Breast epithelium (tissue), 4 donors: ENCODE data around the gene KCNK3. TPM values are rescaled to one million over a fixed set of nuclear protein-coding genes. Genes with fewer than 3 reads are reported as not detected.

ENCODE experiments used
- DNase-seq, 2 donors: peaks; one replicate each; pipeline ENCODE4 v3.0.0-alpha.2; 2019; ENCODE audit warnings: low spot score in 2 of 2
- H3K27ac ChIP-seq, 2 donors: fragments of 200-600 bp; sonication (generic) in 1 of 2; one replicate each; pipeline ENCODE4 v1.5.1; 2016 to 2019; ENCODE audit warnings: mild to moderate bottlenecking in 1 of 2
- H3K27me3 ChIP-seq, 2 donors: fragments of 200-600 bp; sonication (generic) in 1 of 2; one replicate each; pipeline versions ENCODE4 v1.5.1 to v1.6.0; 2017 to 2019; ENCODE audit warnings: control low read depth in 1 of 2, mild to moderate bottlenecking in 1 of 2
- H3K36me3 ChIP-seq: fragments of 200-600 bp; one replicate; pipeline ENCODE4 v1.5.1; 2019
- H3K4me1 ChIP-seq, 2 donors: fragments of 200-600 bp; sonication (generic); one replicate each; pipeline ENCODE4 v1.5.1; 2016 to 2019; ENCODE audit warnings: control low read depth in 1 of 2
- H3K4me3 ChIP-seq, 3 donors: fragments of 200-600 bp; sonication (generic); 1 replicate in 2 of 3; 2 replicates in 1 of 3; pipeline ENCODE4 v1.5.1; 2016 to 2019; ENCODE audit warnings: mild to moderate bottlenecking in 3 of 3, moderate library complexity in 2 of 3
- H3K9me3 ChIP-seq, 2 donors: fragments of 200-600 bp; sonication (generic) in 1 of 2; one replicate each; pipeline ENCODE4 v1.5.1; 2016 to 2019; ENCODE audit warnings: control low read depth in 1 of 2
- CTCF ChIP-seq, 3 donors: fragments of 450-650 bp; IDR thresholded peaks; one replicate each; pipeline ENCODE4 v1.5.1; 2016 to 2017; ENCODE audit warnings: antibody characterized with exemption in 3 of 3, mild to moderate bottlenecking in 3 of 3, moderate library complexity in 3 of 3
- POLR2A ChIP-seq: fragments of 450-650 bp; IDR thresholded peaks from one replicate; pipeline ENCODE4 v1.6.1; 2016; ENCODE audit warnings: antibody characterized with exemption, mild to moderate bottlenecking, moderate library complexity
- POLR2AphosphoS5 ChIP-seq, 3 donors: sonication (generic); formaldehyde crosslinking; IDR thresholded peaks; one replicate each; pipeline ENCODE4 v1.6.1; 2017; ENCODE audit warnings: antibody characterized with exemption in 3 of 3
- intact Hi-C: fragments of 100-400 bp; cut with DNase I; formaldehyde crosslinking; loops from one replicate; pipeline ENCODE4 v1.15.1; 2023; ENCODE audit warnings: low total_unique reads
- total RNA-seq, 3 donors: library from RNA; depleted of rRNA; stranded (reverse); fragments of >200 nt; gene quantifications; one replicate each; pipeline ENCODE4 v1.1.0, GENCODE V29; 2016

The KCNK3 gene
- total RNA-seq, 3 donors from 2014 or later = 0.59 to 2.3 (median 1.4) TPM

- no peaks in the 10 kb centered on the region for H3K27me3 ChIP-seq
- intact Hi-C loops = no loop called here
- no peaks in the 10 kb centered on the region for H3K9me3 ChIP-seq
- H3K4me1 ChIP-seq = peaks cover 26 to 39% of the 10 kb centered on the region in 2 donors
- H3K27ac ChIP-seq = peak overlapping the region; percentile 90 to 97
- DNase-seq = peak; percentile 78 to 82
- peak overlapping the region in 1 of 3 donors; percentile 52 for H3K4me3 ChIP-seq
- H3K36me3 ChIP-seq = no peaks in the 10 kb centered on the region
- TF ChIP-seq CTCF (IDR thresholded peaks at IDR 0.05) = no peak
- peak; percentile 16 to 82 (median 57) for TF ChIP-seq POLR2AphosphoS5 (IDR thresholded peaks at IDR 0.05)
Observed at GRCh38 chr2:26769089-26769761, 76.7 kb downstream of the KCNK3 start.

- peak overlapping the region; percentile 90 to 97 for H3K27ac ChIP-seq
- H3K4me1 ChIP-seq = peaks cover 24 to 34% of the 10 kb centered on the region in 2 donors
- H3K4me3 ChIP-seq = no peak overlapping the region
- H3K9me3 ChIP-seq = no peaks in the 10 kb centered on the region
- intact Hi-C loops = no loop called here
- no peaks in the 10 kb centered on the region for H3K36me3 ChIP-seq
- DNase-seq = peak; percentile 82 to 87
- TF ChIP-seq POLR2A (no peak), CTCF (IDR thresholded peaks at IDR 0.05) (peak in 2 of 3 donors; percentile 24 to 28), POLR2AphosphoS5 (IDR thresholded peaks at IDR 0.05) (peak in 1 of 3 donors; percentile 26)
- H3K27me3 ChIP-seq = no peaks in the 10 kb centered on the region
Observed at GRCh38 chr2:26770986-26771586, 78.6 kb downstream of the KCNK3 start.

- Histone ChIP-seq H3K27me3 (no peaks in the 10 kb centered on the region), H3K4me1 (peaks cover 24 to 34% of the 10 kb centered on the region in 2 donors), H3K4me3 (no peak overlapping the region), H3K27ac (peak overlapping the region; percentile 90 to 97), H3K9me3 (no peaks in the 10 kb centered on the region), H3K36me3 (no peaks in the 10 kb centered on the region)
- peak; percentile 94 to 95 for DNase-seq
- intact Hi-C loops = no loop called here
- no peak for TF ChIP-seq CTCF (IDR thresholded peaks at IDR 0.05)
- peak; percentile 89 to 99 (median 93) for TF ChIP-seq POLR2AphosphoS5 (IDR thresholded peaks at IDR 0.05)
Observed at GRCh38 chr2:26772064-26773001, 79.8 kb downstream of the KCNK3 start.

- H3K4me3 ChIP-seq = no peak overlapping the region
- no peaks in the 10 kb centered on the region for H3K27me3 ChIP-seq
- peaks cover 20% of the 10 kb centered on the region for H3K36me3 ChIP-seq
- intact Hi-C loops = no loop called here
- peak overlapping the region in 1 of 2 donors; percentile 20 for H3K27ac ChIP-seq
- DNase-seq = no peak
- H3K4me1 ChIP-seq = peaks cover 11 to 15% of the 10 kb centered on the region in 2 donors
- TF ChIP-seq CTCF (IDR thresholded peaks at IDR 0.05) (no peak), POLR2AphosphoS5 (IDR thresholded peaks at IDR 0.05) (no peak), POLR2A (no peak)
- no peaks in the 10 kb centered on the region for H3K9me3 ChIP-seq
Observed at GRCh38 chr2:26776195-26776800, 83.8 kb downstream of the KCNK3 start.
